Osteoblast (primary cell): ENCODE results near the gene GMCL1. TPM values are rescaled to one million over a fixed set of nuclear protein-coding genes. Genes with fewer than 3 reads are reported as not detected.

Source experiments
- DNase-seq: peaks from one replicate; pipeline ENCODE4 v3.0.0; 2011; ENCODE audit warnings: low spot score, mixed read lengths; ENCODE audit not compliant: insufficient read length; ENCODE audit errors: missing footprints
- H2AFZ ChIP-seq: 2 replicates; pipeline ENCODE4 v1.6.0; 2011; ENCODE audit warnings: mild to moderate bottlenecking, low read length
- H3K27ac ChIP-seq: 2 replicates; pipeline ENCODE4 v1.5.1; 2011; ENCODE audit warnings: mild to moderate bottlenecking, low read depth, low read length, moderate library complexity
- H3K27me3 ChIP-seq: 2 replicates; pipeline ENCODE4 v1.6.0; 2012; ENCODE audit warnings: mild to moderate bottlenecking, control low read depth, inconsistent platforms, low read length, moderate library complexity; ENCODE audit not compliant: insufficient read depth
- H3K36me3 ChIP-seq: 2 replicates; pipeline ENCODE4 v1.5.1; 2011; ENCODE audit warnings: mild to moderate bottlenecking, low read length, control low read depth, moderate library complexity; ENCODE audit not compliant: insufficient read depth
- H3K4me1 ChIP-seq: 2 replicates; pipeline ENCODE4 v1.5.1; 2011; ENCODE audit warnings: mild to moderate bottlenecking, low read length, control low read depth, moderate library complexity; ENCODE audit not compliant: insufficient read depth
- H3K4me2 ChIP-seq: 2 replicates; pipeline ENCODE4 v1.6.0; 2011; ENCODE audit warnings: mild to moderate bottlenecking, low read length; ENCODE audit not compliant: insufficient read depth
- H3K4me3 ChIP-seq: fragments of 200-600 bp; sonication (generic); 3 replicates; pipeline ENCODE4 v1.5.1; 2012; ENCODE audit warnings: mild to moderate bottlenecking, low read length, inconsistent platforms; ENCODE audit not compliant: insufficient read depth
- H3K79me2 ChIP-seq: 2 replicates; pipeline ENCODE4 v1.6.0; 2012; ENCODE audit warnings: mild to moderate bottlenecking, low read length, control low read depth, inconsistent platforms; ENCODE audit not compliant: insufficient read depth
- H3K9me3 ChIP-seq: 2 replicates; pipeline ENCODE4 v1.5.1; 2011; ENCODE audit warnings: low read depth, low read length, control low read depth
- H4K20me1 ChIP-seq: 2 replicates; pipeline ENCODE4 v1.6.0; 2012; ENCODE audit warnings: mild to moderate bottlenecking, low read length, control low read depth; ENCODE audit not compliant: insufficient read depth
- CTCF ChIP-seq: IDR thresholded peaks from 2 replicates; pipeline ENCODE4 v1.5.1; 2011; ENCODE audit warnings: mild to moderate bottlenecking, low read depth, low read length, moderate library complexity; ENCODE audit errors: extremely low read depth
- total RNA-seq: library from RNA; depleted of rRNA; stranded (reverse); fragments of >200 nt; gene quantifications from 2 replicates; pipeline ENCODE4 v1.2.3, GENCODE V29; 2012

GMCL1 gene
- total RNA-seq, 1 donor = 8.7 TPM

- no peak overlapping the region for H3K4me3 ChIP-seq
- DNase-seq = no peak
- no peaks in the 10 kb centered on the region for H3K27me3 ChIP-seq
- TF ChIP-seq CTCF = no peak
- peaks cover 6% of the 10 kb centered on the region for H3K4me1 ChIP-seq
- no peak overlapping the region for H3K27ac ChIP-seq
- no peaks in the 10 kb centered on the region for H3K36me3 ChIP-seq
- H2AFZ ChIP-seq = no peak overlapping the region
- no peaks in the 10 kb centered on the region for H3K9me3 ChIP-seq
- no peaks in the 10 kb centered on the region for H4K20me1 ChIP-seq
- no peaks in the 10 kb centered on the region for H3K79me2 ChIP-seq
- no peak overlapping the region for H3K4me2 ChIP-seq
Observed at GRCh38 chr2:69817729-69818501, 11.5 kb upstream of the GMCL1 start.

- Histone ChIP-seq H3K4me3 (no peak overlapping the region), H3K4me2 (peak overlapping the region; percentile 99), H2AFZ (peak overlapping the region; percentile 48), H3K4me1 (peaks cover 21% of the 10 kb centered on the region), H3K9me3 (no peaks in the 10 kb centered on the region), H3K27me3 (no peaks in the 10 kb centered on the region), H3K79me2 (peaks cover 34% of the 10 kb centered on the region), H3K36me3 (no peaks in the 10 kb centered on the region), H4K20me1 (no peaks in the 10 kb centered on the region), H3K27ac (peak overlapping the region; percentile 98)
- TF ChIP-seq CTCF = no peak
- peak; percentile 53 for DNase-seq
Observed at GRCh38 chr2:69827796-69828540, 1.5 kb upstream of the GMCL1 start.

- H3K4me1 ChIP-seq = peaks cover 21% of the 10 kb centered on the region
- peaks cover 38% of the 10 kb centered on the region for H3K79me2 ChIP-seq
- peak overlapping the region; percentile 98 for H3K27ac ChIP-seq
- peak overlapping the region; percentile 93 for H3K4me3 ChIP-seq
- DNase-seq = peak; percentile 73
- no peaks in the 10 kb centered on the region for H3K36me3 ChIP-seq
- H2AFZ ChIP-seq = peak overlapping the region; percentile 99
- H4K20me1 ChIP-seq = no peaks in the 10 kb centered on the region
- TF ChIP-seq CTCF = no peak
- no peaks in the 10 kb centered on the region for H3K27me3 ChIP-seq
- peak overlapping the region; percentile 99 for H3K4me2 ChIP-seq
- no peaks in the 10 kb centered on the region for H3K9me3 ChIP-seq
Observed at GRCh38 chr2:69828938-69829255, 563 bp upstream of the GMCL1 start.
